Neural cell (in vitro differentiated cells): ENCODE results near the gene HDAC10. TPM values are rescaled to one million over a fixed set of nuclear protein-coding genes. Genes with fewer than 3 reads are reported as not detected.

ENCODE experiments used
- H2AFZ ChIP-seq: fragments of 200-600, 300-800 bp; sonication (generic), shearing (Covaris generic); 2 replicates; pipeline ENCODE4 v1.6.0; 2014; ENCODE audit warnings: low read depth, mild to moderate bottlenecking, antibody characterized with exemption, low read length, moderate library complexity
- H3F3A ChIP-seq: fragments of 200-600 bp; shearing (Covaris generic); 2 replicates; pipeline ENCODE4 v1.6.1; 2016; ENCODE audit warnings: mild to moderate bottlenecking, moderate library complexity, mixed read lengths, antibody characterized with exemption, low read length; ENCODE audit not compliant: insufficient read depth, poor library complexity, severe bottlenecking
- H3K27ac ChIP-seq: fragments of 200-600, 300-800 bp; sonication (generic), shearing (Covaris generic); 2 replicates; pipeline ENCODE4 v1.5.1; 2014; ENCODE audit warnings: mild to moderate bottlenecking, low read length, moderate library complexity
- H3K27me3 ChIP-seq: fragments of 300-800, 200-600 bp; sonication (generic), shearing (Covaris generic); 2 replicates; pipeline ENCODE4 v1.6.0; 2014; ENCODE audit warnings: mild to moderate bottlenecking, low read depth, low read length, moderate library complexity; ENCODE audit not compliant: insufficient read depth
- H3K36me3 ChIP-seq: fragments of 300-800, 200-600 bp; sonication (generic), shearing (Covaris generic); 2 replicates; pipeline ENCODE4 v1.5.1; 2014; ENCODE audit warnings: mild to moderate bottlenecking, antibody characterized with exemption, low read length, moderate library complexity; ENCODE audit not compliant: insufficient read depth
- H3K4me2 ChIP-seq: fragments of 300-800, 200-600 bp; sonication (generic), shearing (Covaris generic); 2 replicates; pipeline ENCODE4 v1.6.0; 2014; ENCODE audit warnings: mild to moderate bottlenecking, low read length
- H3K4me3 ChIP-seq: fragments of 300-800, 200-600 bp; sonication (generic), shearing (Covaris generic); 2 replicates; pipeline ENCODE4 v1.5.1; 2014; ENCODE audit warnings: mild to moderate bottlenecking, low read length, moderate library complexity
- H3K79me2 ChIP-seq: fragments of 200-600 bp; shearing (Covaris generic); replicated peaks from 2 replicates; pipeline ENCODE4 v1.6.0; 2014; ENCODE audit warnings: mild to moderate bottlenecking, low read length, moderate library complexity; ENCODE audit not compliant: insufficient read depth
- H3K9ac ChIP-seq: fragments of 300-800, 200-600 bp; sonication (generic), shearing (Covaris generic); 2 replicates; pipeline ENCODE4 v1.6.1; 2016; ENCODE audit warnings: mild to moderate bottlenecking, low read length, mixed read lengths
- H3K9me2 ChIP-seq: fragments of 200-600 bp; shearing (Covaris generic); 2 replicates; pipeline ENCODE4 v1.6.1; 2016; ENCODE audit warnings: mild to moderate bottlenecking, low read length, mixed read lengths; ENCODE audit not compliant: insufficient read depth
- H3K9me3 ChIP-seq: fragments of 200-600, 300-800 bp; sonication (generic), shearing (Covaris generic); 2 replicates; pipeline ENCODE4 v1.6.1; 2016; ENCODE audit warnings: mild to moderate bottlenecking, mixed run types, low read length, moderate library complexity, mixed read lengths
- H4K20me1 ChIP-seq: fragments of 200-600 bp; shearing (Covaris generic); 2 replicates; pipeline ENCODE4 v1.6.1; 2016; ENCODE audit warnings: mild to moderate bottlenecking, mixed run types; ENCODE audit not compliant: insufficient read depth
- EP300 ChIP-seq: fragments of 450-650 bp; conservative IDR thresholded peaks from 2 replicates; pipeline ENCODE4 v1.6.1; 2014; ENCODE audit warnings: antibody characterized with exemption, mild to moderate bottlenecking, moderate library complexity; ENCODE audit not compliant: poor library complexity, severe bottlenecking
- EZH2 ChIP-seq: fragments of 200-600, 300-800 bp; shearing (Covaris generic), sonication (generic); IDR thresholded peaks from 2 replicates; pipeline ENCODE4 v1.6.1; 2014; ENCODE audit warnings: antibody characterized with exemption, low read length, borderline replicate concordance, mild to moderate bottlenecking; ENCODE audit not compliant: insufficient read depth, poor library complexity, severe bottlenecking
- MXI1 ChIP-seq: fragments of 450-650 bp; conservative IDR thresholded peaks from 2 replicates; pipeline ENCODE4 v1.6.1; 2014; ENCODE audit warnings: antibody characterized with exemption, mild to moderate bottlenecking; ENCODE audit not compliant: poor library complexity, severe bottlenecking
- POLR2AphosphoS5 ChIP-seq: IDR thresholded peaks from 2 replicates; pipeline ENCODE4 v1.6.1; 2012
- RAD21 ChIP-seq: fragments of 450-650 bp; conservative IDR thresholded peaks from 2 replicates; pipeline ENCODE4 v1.6.1; 2014; ENCODE audit warnings: antibody characterized with exemption, mild to moderate bottlenecking, moderate library complexity
- SMC3 ChIP-seq: fragments of 450-650 bp; conservative IDR thresholded peaks from 2 replicates; pipeline ENCODE4 v1.6.1; 2014; ENCODE audit warnings: antibody characterized with exemption, mild to moderate bottlenecking, moderate library complexity; ENCODE audit not compliant: poor library complexity
- TAF1 ChIP-seq: IDR thresholded peaks from 2 replicates; pipeline ENCODE4 v1.6.1; 2012; ENCODE audit warnings: low read depth
- polyA plus RNA-seq: library from polyadenylated mRNA; depleted of rRNA; stranded (reverse); fragments of >200 nt; gene quantifications from 2 replicates; pipeline ENCODE4 v1.2.3, GENCODE V29; 2014
- TF ChIP-seq, protein P1 (sequence below): fragments of 450-650 bp; IDR thresholded peaks from 2 replicates; pipeline ENCODE4 v1.5.1; 2014; ENCODE audit warnings: antibody characterized with exemption, mild to moderate bottlenecking, moderate library complexity; ENCODE audit not compliant: poor library complexity, severe bottlenecking
- TF ChIP-seq, protein P2 (sequence below): IDR thresholded peaks from 2 replicates; pipeline ENCODE4 v1.6.1; 2012; ENCODE audit warnings: borderline replicate concordance

The HDAC10 gene
- polyA plus RNA-seq, 1 donor from 2014 or later, result 39.1 TPM

DNA sequence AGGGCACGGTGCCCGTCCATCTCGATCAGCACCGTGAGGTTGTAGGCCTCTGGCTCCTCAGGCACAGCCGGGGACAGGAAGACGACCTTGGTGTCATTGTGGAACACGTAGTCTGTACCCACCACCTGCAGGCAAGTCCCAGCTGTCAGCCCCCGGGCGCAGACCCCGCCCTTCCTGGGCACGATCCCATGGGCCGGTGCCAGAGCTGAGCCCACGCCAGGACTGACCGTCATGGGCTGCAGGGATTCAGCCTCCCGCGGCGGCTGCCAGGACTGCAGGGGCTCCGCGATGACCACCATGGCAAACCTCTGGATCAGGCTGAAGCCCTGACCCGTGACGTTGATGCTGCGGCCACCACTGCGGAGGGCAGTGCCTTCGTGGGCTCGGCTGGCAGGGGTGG lies 30.9 kb upstream of the HDAC10 start:
- Histone ChIP-seq H3K4me2 (no peak overlapping the region), H3K9me3 (no peaks in the 10 kb centered on the region), H3K27me3 (no peaks in the 10 kb centered on the region), H3K27ac (no peak overlapping the region), H3K36me3 (no peaks in the 10 kb centered on the region), H4K20me1 (no peaks in the 10 kb centered on the region), H3K9ac (no peak overlapping the region), H3K9me2 (no peaks in the 10 kb centered on the region), H3K79me2 (no peaks in the 10 kb centered on the region), H3K4me3 (no peak overlapping the region), H3F3A (no peaks in the 10 kb centered on the region), H2AFZ (no peak overlapping the region)
- TF ChIP-seq EP300, result no peak
- TF ChIP-seq, protein P1, sequence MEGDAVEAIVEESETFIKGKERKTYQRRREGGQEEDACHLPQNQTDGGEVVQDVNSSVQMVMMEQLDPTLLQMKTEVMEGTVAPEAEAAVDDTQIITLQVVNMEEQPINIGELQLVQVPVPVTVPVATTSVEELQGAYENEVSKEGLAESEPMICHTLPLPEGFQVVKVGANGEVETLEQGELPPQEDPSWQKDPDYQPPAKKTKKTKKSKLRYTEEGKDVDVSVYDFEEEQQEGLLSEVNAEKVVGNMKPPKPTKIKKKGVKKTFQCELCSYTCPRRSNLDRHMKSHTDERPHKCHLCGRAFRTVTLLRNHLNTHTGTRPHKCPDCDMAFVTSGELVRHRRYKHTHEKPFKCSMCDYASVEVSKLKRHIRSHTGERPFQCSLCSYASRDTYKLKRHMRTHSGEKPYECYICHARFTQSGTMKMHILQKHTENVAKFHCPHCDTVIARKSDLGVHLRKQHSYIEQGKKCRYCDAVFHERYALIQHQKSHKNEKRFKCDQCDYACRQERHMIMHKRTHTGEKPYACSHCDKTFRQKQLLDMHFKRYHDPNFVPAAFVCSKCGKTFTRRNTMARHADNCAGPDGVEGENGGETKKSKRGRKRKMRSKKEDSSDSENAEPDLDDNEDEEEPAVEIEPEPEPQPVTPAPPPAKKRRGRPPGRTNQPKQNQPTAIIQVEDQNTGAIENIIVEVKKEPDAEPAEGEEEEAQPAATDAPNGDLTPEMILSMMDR, result no peak
- no peak for TF ChIP-seq POLR2AphosphoS5
- TF ChIP-seq RAD21, result no peak
- TF ChIP-seq, protein P2, sequence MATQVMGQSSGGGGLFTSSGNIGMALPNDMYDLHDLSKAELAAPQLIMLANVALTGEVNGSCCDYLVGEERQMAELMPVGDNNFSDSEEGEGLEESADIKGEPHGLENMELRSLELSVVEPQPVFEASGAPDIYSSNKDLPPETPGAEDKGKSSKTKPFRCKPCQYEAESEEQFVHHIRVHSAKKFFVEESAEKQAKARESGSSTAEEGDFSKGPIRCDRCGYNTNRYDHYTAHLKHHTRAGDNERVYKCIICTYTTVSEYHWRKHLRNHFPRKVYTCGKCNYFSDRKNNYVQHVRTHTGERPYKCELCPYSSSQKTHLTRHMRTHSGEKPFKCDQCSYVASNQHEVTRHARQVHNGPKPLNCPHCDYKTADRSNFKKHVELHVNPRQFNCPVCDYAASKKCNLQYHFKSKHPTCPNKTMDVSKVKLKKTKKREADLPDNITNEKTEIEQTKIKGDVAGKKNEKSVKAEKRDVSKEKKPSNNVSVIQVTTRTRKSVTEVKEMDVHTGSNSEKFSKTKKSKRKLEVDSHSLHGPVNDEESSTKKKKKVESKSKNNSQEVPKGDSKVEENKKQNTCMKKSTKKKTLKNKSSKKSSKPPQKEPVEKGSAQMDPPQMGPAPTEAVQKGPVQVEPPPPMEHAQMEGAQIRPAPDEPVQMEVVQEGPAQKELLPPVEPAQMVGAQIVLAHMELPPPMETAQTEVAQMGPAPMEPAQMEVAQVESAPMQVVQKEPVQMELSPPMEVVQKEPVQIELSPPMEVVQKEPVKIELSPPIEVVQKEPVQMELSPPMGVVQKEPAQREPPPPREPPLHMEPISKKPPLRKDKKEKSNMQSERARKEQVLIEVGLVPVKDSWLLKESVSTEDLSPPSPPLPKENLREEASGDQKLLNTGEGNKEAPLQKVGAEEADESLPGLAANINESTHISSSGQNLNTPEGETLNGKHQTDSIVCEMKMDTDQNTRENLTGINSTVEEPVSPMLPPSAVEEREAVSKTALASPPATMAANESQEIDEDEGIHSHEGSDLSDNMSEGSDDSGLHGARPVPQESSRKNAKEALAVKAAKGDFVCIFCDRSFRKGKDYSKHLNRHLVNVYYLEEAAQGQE, result no peak
- TF ChIP-seq EZH2, result no peak
- TF ChIP-seq SMC3, result no peak
- TF ChIP-seq TAF1, result no peak
- TF ChIP-seq MXI1, result no peak

DNA sequence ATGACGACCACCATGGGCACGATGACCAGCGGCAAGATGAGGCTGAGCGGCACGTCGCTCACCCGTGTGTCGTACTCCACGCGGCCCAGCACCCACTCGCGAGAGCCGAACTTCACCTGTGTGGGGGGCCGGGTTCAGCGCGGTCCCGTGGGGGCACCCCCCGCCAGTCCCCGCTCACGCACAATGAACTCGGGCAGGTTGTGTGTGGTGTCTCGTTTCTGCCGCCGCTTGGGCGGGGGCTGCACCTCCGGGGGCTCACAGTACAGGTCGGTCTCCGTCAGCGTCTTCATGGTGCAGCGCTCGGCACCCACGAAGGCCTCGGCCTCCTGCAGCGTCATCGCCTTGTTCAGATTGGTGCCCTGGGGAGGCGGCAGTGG lies 30.3 kb upstream of the HDAC10 start:
- Histone ChIP-seq H3K4me2 (no peak overlapping the region), H3K79me2 (no peaks in the 10 kb centered on the region), H3K9me3 (no peaks in the 10 kb centered on the region), H2AFZ (no peak overlapping the region), H3K9me2 (no peaks in the 10 kb centered on the region), H4K20me1 (no peaks in the 10 kb centered on the region), H3K4me3 (no peak overlapping the region), H3F3A (no peaks in the 10 kb centered on the region), H3K27ac (no peak overlapping the region), H3K9ac (no peak overlapping the region), H3K27me3 (no peaks in the 10 kb centered on the region), H3K36me3 (no peaks in the 10 kb centered on the region)
- TF ChIP-seq, protein P2, result no peak
- TF ChIP-seq POLR2AphosphoS5, result no peak
- TF ChIP-seq RAD21, result no peak
